ENCODE data around the gene CLEC2L. TPM values are rescaled to one million over a fixed set of nuclear protein-coding genes. Genes with fewer than 3 reads are reported as not detected.

The CLEC2L gene
- total and polyA plus RNA-seq, 2 of the 4 experiments (the other 2 are of a cell fraction): not detected

DNA sequence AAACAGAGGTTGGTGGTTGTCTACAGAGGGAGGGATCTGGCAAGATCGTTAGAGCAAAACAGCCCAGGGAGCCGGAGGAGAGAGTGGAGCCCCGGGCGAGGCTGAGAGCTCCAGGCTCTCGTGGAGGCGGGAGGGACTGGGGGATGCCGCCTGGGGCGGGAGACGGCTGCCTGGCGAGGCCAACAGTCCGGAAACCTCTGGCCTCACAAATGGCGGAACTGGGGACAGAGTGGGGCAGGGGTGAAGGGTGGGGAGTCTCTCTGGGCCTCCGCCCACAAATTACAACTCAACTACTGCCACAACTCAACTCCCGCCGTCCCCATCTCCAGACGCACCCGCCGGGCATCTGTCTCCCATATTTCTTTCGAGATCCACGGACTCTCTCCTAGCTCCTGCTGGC is 47.7 kb downstream of the CLEC2L start:
- Histone ChIP-seq H3K9me1 (ENCODE audit: insufficient read depth, low read length) (peaks cover 3% of the 10 kb centered on the region; the same call in 1 of the 2 replicates), H4K91ac (ENCODE audit: insufficient read depth, low read depth, low read length) (no peak overlapping the region), H3K27ac (ENCODE audit: insufficient read depth, low read length) (no peak overlapping the region), H2AK9ac (replicated peaks; ENCODE audit: low read depth, low read length, poor library complexity) (no peak overlapping the region), H2AK5ac (ENCODE audit: low read depth, low read length) (no peak overlapping the region), H3K9ac (ENCODE audit: low read depth, low read length) (no peak overlapping the region), H3K27me3 (ENCODE audit: control insufficient read depth, insufficient read depth, low read length) (no peaks in the 10 kb centered on the region), H2BK20ac (ENCODE audit: low read depth, low read length) (no peak overlapping the region), H2BK120ac (ENCODE audit: low read depth, low read length) (no peak overlapping the region), H4K8ac (ENCODE audit: low read depth in 2 of 2, low read length in 2 of 2) (no peak overlapping the region), H3K18ac (ENCODE audit: low read depth, low read length) (no peak overlapping the region), H2AFZ (replicated peaks; ENCODE audit: low read length, poor library complexity) (no peak overlapping the region), H3K23ac (ENCODE audit: low read depth, low read length) (no peak overlapping the region), H3K4me3 (ENCODE audit: insufficient read depth, low read depth, low read length) (no peak overlapping the region), H3K36me3 (ENCODE audit: control insufficient read depth, insufficient read depth, low read length) (peaks cover 88% of the 10 kb centered on the region), H2BK5ac (ENCODE audit: low read depth, low read length, poor library complexity, severe bottlenecking) (no peak overlapping the region), H3K79me1 (ENCODE audit: low read depth in 1 of 2, low read length in 2 of 2) (peaks cover 0 to 39% of the 10 kb centered on the region in 2 experiments; a peak in 3 of 4 replicates), H4K5ac (ENCODE audit: low read depth, low read length) (no peak overlapping the region), H3K56ac (ENCODE audit: extremely low read depth, insufficient read depth, low read length) (no peak overlapping the region), H2BK15ac (ENCODE audit: low read depth, low read length) (no peak overlapping the region), H3K4me1 (ENCODE audit: control insufficient read depth, insufficient read depth, low read length) (no peaks in the 10 kb centered on the region), H4K20me1 (ENCODE audit: insufficient read depth, low read length) (peaks cover 11% of the 10 kb centered on the region; the same call in 1 of the 2 replicates), H3K4me2 (ENCODE audit: low read depth, low read length) (no peak overlapping the region), H3K9me3 (ENCODE audit: control insufficient read depth, insufficient read depth, low read length) (no peaks in the 10 kb centered on the region), H3K14ac (replicated peaks; ENCODE audit: low read depth, low read length) (no peak overlapping the region), H3K4ac (ENCODE audit: low read depth, low read length) (no peak overlapping the region)
- BruUV-seq (replicated peaks): no TSS peak
- ATAC-seq (ENCODE audit: low read depth) (no peak), DNase-seq (no peak)
- intact Hi-C loops (cut with micrococcal nuclease) (loop anchor here (5.0 kb wide), 1 partner anchor 69 kb away; no protein-coding TSS in a partner anchor), in situ Hi-C loops (cut with MboI; ENCODE audit: low sequenced_read_pairs) (no loop called here), dilution Hi-C loops (cut with HindIII; ENCODE audit: low sequenced_read_pairs, unreplicated experiment) (no loop called here)
- whole genome bisulfite sequencing, 2 experiments (ENCODE audit: extremely low coverage in 2 of 2, insufficient read length in 1 of 2): 90% methylated on average over 3 of the region's 20 CpGs; no CpG with 5 or more reads in 1 of the 2 experiments
- TF ChIP-seq, protein P1, sequence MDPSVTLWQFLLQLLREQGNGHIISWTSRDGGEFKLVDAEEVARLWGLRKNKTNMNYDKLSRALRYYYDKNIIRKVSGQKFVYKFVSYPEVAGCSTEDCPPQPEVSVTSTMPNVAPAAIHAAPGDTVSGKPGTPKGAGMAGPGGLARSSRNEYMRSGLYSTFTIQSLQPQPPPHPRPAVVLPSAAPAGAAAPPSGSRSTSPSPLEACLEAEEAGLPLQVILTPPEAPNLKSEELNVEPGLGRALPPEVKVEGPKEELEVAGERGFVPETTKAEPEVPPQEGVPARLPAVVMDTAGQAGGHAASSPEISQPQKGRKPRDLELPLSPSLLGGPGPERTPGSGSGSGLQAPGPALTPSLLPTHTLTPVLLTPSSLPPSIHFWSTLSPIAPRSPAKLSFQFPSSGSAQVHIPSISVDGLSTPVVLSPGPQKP (IDR thresholded peaks at IDR 0.05; ENCODE audit: borderline replicate concordance, low read depth, low read length): no peak
- TF ChIP-seq, protein P2, sequence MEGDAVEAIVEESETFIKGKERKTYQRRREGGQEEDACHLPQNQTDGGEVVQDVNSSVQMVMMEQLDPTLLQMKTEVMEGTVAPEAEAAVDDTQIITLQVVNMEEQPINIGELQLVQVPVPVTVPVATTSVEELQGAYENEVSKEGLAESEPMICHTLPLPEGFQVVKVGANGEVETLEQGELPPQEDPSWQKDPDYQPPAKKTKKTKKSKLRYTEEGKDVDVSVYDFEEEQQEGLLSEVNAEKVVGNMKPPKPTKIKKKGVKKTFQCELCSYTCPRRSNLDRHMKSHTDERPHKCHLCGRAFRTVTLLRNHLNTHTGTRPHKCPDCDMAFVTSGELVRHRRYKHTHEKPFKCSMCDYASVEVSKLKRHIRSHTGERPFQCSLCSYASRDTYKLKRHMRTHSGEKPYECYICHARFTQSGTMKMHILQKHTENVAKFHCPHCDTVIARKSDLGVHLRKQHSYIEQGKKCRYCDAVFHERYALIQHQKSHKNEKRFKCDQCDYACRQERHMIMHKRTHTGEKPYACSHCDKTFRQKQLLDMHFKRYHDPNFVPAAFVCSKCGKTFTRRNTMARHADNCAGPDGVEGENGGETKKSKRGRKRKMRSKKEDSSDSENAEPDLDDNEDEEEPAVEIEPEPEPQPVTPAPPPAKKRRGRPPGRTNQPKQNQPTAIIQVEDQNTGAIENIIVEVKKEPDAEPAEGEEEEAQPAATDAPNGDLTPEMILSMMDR (conservative IDR thresholded peaks at IDR 0.05; ENCODE audit: low read depth, low read length): no peak
- TF ChIP-seq BHLHE40 (IDR thresholded peaks at IDR 0.05; ENCODE audit: low read depth, low read length) (no peak), RAD21 (IDR thresholded peaks at IDR 0.05; ENCODE audit: low read length) (no peak), MAZ (IDR thresholded peaks at IDR 0.05; ENCODE audit: borderline replicate concordance, low read depth, low read length) (no peak), CHD1 (IDR thresholded peaks at IDR 0.05; ENCODE audit: low read depth, low read length) (no peak), RFX5 (IDR thresholded peaks at IDR 0.05; ENCODE audit: low read depth, low read length) (no peak)
- CTCF ChIA-PET: no interaction called here
- POLR2A ChIA-PET (ENCODE audit: unreplicated experiment): no interaction called here

Measured in IMR-90 (cell line).